Subcutaneous adipose tissue (tissue), 4 donors: ENCODE results near the gene SWSAP1. TPM values are rescaled to one million over a fixed set of nuclear protein-coding genes. Genes with fewer than 3 reads are reported as not detected.

Source experiments
- CTCF ChIP-seq: fragments of 450-650 bp; IDR thresholded peaks from one replicate; pipeline ENCODE4 v1.5.1; 2016; ENCODE audit warnings: low read depth, mild to moderate bottlenecking, control low read depth, antibody characterized with exemption, moderate library complexity
- total RNA-seq, 4 donors: library from RNA; depleted of rRNA; stranded (reverse); fragments of >200 nt; gene quantifications; one replicate each; pipeline ENCODE4 v1.1.0, GENCODE V29; 2016

SWSAP1 gene
- total RNA-seq, 4 donors from 2014 or later = 0.66 to 3.0 (median 1.0) TPM; not detected in 1

GRCh38 chr19:11416346-11417052, 42.0 kb downstream of the SWSAP1 start:
- no peak for TF ChIP-seq CTCF

- no peak for TF ChIP-seq CTCF
These were observed 43.7 kb downstream of the SWSAP1 start for GRCh38 chr19:11418094-11418548.

- no peak for TF ChIP-seq CTCF
These were observed 44.4 kb downstream of the SWSAP1 start, which contains the start of gene RGL3 for GRCh38 chr19:11418549-11419506. Gene RGL3, minus strand, starts transcription at chr19:11419314. Its CDS starts 36 bp downstream, at chr19:11419278.

- TF ChIP-seq CTCF = no peak
These were observed 46.2 kb downstream of the SWSAP1 start for GRCh38 chr19:11420429-11421370.

GRCh38 chr19:11421371-11422098, 47.1 kb downstream of the SWSAP1 start:
- TF ChIP-seq CTCF = no peak
